Psoas muscle (tissue), 8 donors: ENCODE results near the gene OSBP. TPM values are rescaled to one million over a fixed set of nuclear protein-coding genes. Genes with fewer than 3 reads are reported as not detected.

Source experiments
- ATAC-seq, 4 donors: fragments of 200-7000 bp; cut with Tn5 transposase; one replicate each; pipeline ENCODE4 v1.9.1; 2020; ENCODE audit warnings: moderate library complexity in 3 of 4, mild to moderate bottlenecking in 2 of 4
- DNase-seq, 2 donors: peaks; one replicate each; pipeline ENCODE4 v3.0.0-alpha.2; 2020
- H3K27ac ChIP-seq: fragments of 200-600 bp; one replicate; pipeline ENCODE4 v1.8.0; 2022
- H3K27me3 ChIP-seq, 3 donors: fragments of 200-600 bp in 1 of 3; one replicate each; pipeline versions ENCODE4 v1.6.1 to v1.8.0; 2013 to 2022; ENCODE audit warnings: low read length in 2 of 3, mild to moderate bottlenecking in 2 of 3, moderate library complexity in 1 of 3; ENCODE audit not compliant: insufficient read depth in 3 of 3
- H3K36me3 ChIP-seq, 2 donors: fragments of 200-600 bp in 1 of 2; one replicate each; pipeline versions ENCODE4 v1.6.1 to v1.8.0; 2013 to 2022; ENCODE audit warnings: low read depth in 1 of 2, mild to moderate bottlenecking in 1 of 2, moderate library complexity in 1 of 2; ENCODE audit not compliant: insufficient read depth in 1 of 2
- H3K4me1 ChIP-seq: fragments of 200-600 bp; one replicate; pipeline ENCODE4 v1.8.0; 2022
- H3K4me3 ChIP-seq: fragments of 200-600 bp; one replicate; pipeline ENCODE4 v1.8.0; 2022; ENCODE audit warnings: mild to moderate bottlenecking
- H3K9me3 ChIP-seq: fragments of 200-600 bp; one replicate; pipeline ENCODE4 v1.8.0; 2022
- WGBS, 3 donors: extraction: QIAGEN DNeasy Blood & Tissue Kit; methylation state at CpG; one replicate each; pipeline versions ENCODE4 v1.1.6 to v1.1.7; 2013; 5-methylcytosine and 5-hydroxymethylcytosine counted together
- intact Hi-C, 2 donors: fragments of 100-400 bp; cut with DNase I; formaldehyde crosslinking; loops; one replicate each; pipeline versions ENCODE4 v1.11.0 to v1.14.2; 2022
- polyA plus RNA-seq, 3 donors: library from polyadenylated mRNA; stranded (reverse); fragments of 200-250 nt; gene quantifications; one replicate each; pipeline ENCODE4 v1.2.3, GENCODE V29; 2013
- total RNA-seq, 4 donors: library from RNA; stranded (reverse); fragmentation: NEBNext Ultra II Directional in 2 of 4; extraction: Animal tissue kit (Norgen Biotek cat#: 25700) in 2 of 4; gene quantifications; one replicate each; pipeline versions ENCODE4 v1.2.1 to v1.2.4, GENCODE V29; 2021 to 2023
- TF ChIP-seq, protein P1 (sequence below): fragments of 200-600 bp; IDR thresholded peaks from one replicate; pipeline ENCODE4 v1.8.0; 2022; ENCODE audit warnings: antibody characterized with exemption
- donor health status: healthy with polysubstance abuse.
- donor health status: DM: no; HTN: no; CAD: no; lungs with moderate emphysema.
- donor health status: Bipolar disorder and iron deficiency.
- donor health status: healthy.
- donor health status: DM: yes; HTN: yes; CAD: no.
- donor health status: DM: no; HTN: no; CAD: no.
- donor health status: DM: no; HTN: no; CAD: no.
- donor health status: DM: yes; HTN: yes; CAD: no.

Gene OSBP
- total and polyA plus RNA-seq, 7 donors: 12.9 to 51.2 (median 43.3) TPM

DNA sequence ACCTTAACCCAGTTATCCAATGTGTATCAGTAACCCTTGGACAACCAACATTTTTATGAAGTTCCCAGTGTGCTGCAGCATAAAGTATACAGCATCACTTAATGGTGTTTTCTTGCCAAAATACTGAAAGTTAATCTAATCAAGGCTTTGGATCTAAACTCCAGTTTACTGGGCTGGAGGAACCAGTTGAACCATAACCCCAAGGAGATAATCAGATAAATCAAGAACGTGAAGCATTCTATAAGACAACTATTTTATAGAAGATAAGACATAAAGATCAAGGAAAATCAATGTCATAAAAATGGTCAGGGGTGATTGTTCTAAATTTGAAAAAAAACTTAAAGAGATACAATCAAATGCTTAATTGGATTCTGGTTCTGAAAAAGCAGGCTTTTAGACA lies 2.3 kb upstream of the OSBP start:
- TF ChIP-seq, protein P1, sequence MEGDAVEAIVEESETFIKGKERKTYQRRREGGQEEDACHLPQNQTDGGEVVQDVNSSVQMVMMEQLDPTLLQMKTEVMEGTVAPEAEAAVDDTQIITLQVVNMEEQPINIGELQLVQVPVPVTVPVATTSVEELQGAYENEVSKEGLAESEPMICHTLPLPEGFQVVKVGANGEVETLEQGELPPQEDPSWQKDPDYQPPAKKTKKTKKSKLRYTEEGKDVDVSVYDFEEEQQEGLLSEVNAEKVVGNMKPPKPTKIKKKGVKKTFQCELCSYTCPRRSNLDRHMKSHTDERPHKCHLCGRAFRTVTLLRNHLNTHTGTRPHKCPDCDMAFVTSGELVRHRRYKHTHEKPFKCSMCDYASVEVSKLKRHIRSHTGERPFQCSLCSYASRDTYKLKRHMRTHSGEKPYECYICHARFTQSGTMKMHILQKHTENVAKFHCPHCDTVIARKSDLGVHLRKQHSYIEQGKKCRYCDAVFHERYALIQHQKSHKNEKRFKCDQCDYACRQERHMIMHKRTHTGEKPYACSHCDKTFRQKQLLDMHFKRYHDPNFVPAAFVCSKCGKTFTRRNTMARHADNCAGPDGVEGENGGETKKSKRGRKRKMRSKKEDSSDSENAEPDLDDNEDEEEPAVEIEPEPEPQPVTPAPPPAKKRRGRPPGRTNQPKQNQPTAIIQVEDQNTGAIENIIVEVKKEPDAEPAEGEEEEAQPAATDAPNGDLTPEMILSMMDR: no peak
- H3K27me3 ChIP-seq: no peaks in the 10 kb centered on the region
- H3K4me1 ChIP-seq: peaks cover 16% of the 10 kb centered on the region
- intact Hi-C loops: loop anchor here in 1 of 2 donors (5.0 kb wide), 1 partner anchor 49 kb away; the partner anchor contains the start of gene PATL1
- WGBS, 3 donors: 82 to 86% (median 83%) methylated on average over 1 of the region's 1 CpG
- DNase-seq: no peak
- H3K36me3 ChIP-seq: no peaks in the 10 kb centered on the region
- H3K27ac ChIP-seq: no peak overlapping the region
- H3K9me3 ChIP-seq: no peaks in the 10 kb centered on the region
- H3K4me3 ChIP-seq: no peak overlapping the region
- ATAC-seq: no peak

DNA sequence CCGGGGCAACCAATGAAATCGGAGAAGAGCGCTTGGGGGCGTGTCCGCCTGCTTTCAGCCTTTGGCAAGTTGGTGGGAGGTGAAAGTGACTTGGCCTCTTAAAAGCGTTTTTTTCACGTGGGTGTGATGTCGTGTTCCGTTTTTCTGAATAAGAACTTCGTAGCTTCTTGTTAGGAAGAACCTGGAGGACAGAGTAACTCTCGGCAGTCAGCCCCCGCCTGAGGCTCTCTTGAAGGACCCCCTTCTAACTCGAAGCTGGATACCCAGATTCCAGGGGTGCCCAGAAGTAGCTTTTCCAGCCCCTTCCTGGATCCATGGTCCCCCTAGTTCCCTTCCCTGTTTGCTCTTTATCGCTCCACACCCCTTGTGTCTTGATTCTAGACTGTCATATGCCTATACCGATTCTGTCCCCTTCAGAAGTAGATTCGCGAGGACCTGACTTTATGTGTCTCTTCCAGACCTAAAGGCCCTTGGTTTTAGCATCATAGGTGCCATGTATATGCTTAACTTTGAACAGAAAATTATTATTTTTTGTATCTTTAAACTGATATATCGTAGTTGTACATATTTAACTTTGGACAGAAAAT lies 915 bp upstream of the OSBP start:
- no peaks in the 10 kb centered on the region for H3K36me3 ChIP-seq
- 10 to 12% (median 11%) methylated on average over 18 of the region's 18 CpGs for WGBS, 3 donors
- H3K4me3 ChIP-seq: peak overlapping the region; percentile 72
- H3K27me3 ChIP-seq: no peaks in the 10 kb centered on the region
- TF ChIP-seq, protein P1: no peak
- H3K4me1 ChIP-seq: peaks cover 28% of the 10 kb centered on the region
- no peaks in the 10 kb centered on the region for H3K9me3 ChIP-seq
- ATAC-seq (no peak), DNase-seq (peak in 1 of 2 donors; percentile 98)
- H3K27ac ChIP-seq: peak overlapping the region; percentile 98
- intact Hi-C loops: loop anchor here in 1 of 2 donors (5.0 kb wide), 1 partner anchor 51 kb away; the partner anchor contains the start of gene PATL1

DNA sequence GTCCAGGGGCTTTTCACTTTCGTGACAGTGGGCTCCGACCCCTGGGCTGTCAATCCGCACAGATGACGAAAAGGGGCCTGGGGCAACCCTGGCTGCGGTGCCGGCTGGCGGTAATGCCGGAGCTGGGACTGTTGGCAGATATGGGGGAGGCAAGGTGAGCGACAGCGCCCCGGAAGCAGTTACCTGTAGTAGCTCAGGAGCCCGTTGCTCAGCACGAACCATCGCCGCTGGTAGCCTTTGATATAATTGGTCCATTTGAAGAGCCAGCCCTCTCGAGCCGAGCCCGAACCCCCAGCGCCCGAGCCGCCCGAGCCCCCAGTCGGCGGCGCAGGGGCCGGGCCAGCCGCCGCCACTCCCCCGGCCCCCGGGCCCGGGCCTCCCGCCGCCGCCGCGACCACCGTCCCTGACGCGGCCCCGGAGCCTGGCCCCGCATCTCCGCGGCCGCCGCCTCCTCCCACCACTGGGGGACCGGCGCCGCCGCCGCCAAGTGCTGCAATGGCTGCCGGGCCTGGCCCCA lies 396 bp downstream of the OSBP start:
- Histone ChIP-seq H3K9me3 (no peaks in the 10 kb centered on the region), H3K27ac (peak overlapping the region; percentile 98), H3K36me3 (peaks cover 0 to 4% of the 10 kb centered on the region in 2 donors), H3K4me1 (peaks cover 40% of the 10 kb centered on the region), H3K4me3 (peak overlapping the region; percentile 92), H3K27me3 (no peaks in the 10 kb centered on the region)
- ATAC-seq (no peak), DNase-seq (peak; percentile 29 to 76)
- WGBS, 3 donors: 0 to 1% (median 0%) methylated on average over 42 to 51 of the region's 51 CpGs
- intact Hi-C loops: loop anchor here in 1 of 2 donors (5.0 kb wide), 1 partner anchor 52 kb away; the partner anchor contains the start of gene PATL1
- TF ChIP-seq, protein P1: no peak

DNA sequence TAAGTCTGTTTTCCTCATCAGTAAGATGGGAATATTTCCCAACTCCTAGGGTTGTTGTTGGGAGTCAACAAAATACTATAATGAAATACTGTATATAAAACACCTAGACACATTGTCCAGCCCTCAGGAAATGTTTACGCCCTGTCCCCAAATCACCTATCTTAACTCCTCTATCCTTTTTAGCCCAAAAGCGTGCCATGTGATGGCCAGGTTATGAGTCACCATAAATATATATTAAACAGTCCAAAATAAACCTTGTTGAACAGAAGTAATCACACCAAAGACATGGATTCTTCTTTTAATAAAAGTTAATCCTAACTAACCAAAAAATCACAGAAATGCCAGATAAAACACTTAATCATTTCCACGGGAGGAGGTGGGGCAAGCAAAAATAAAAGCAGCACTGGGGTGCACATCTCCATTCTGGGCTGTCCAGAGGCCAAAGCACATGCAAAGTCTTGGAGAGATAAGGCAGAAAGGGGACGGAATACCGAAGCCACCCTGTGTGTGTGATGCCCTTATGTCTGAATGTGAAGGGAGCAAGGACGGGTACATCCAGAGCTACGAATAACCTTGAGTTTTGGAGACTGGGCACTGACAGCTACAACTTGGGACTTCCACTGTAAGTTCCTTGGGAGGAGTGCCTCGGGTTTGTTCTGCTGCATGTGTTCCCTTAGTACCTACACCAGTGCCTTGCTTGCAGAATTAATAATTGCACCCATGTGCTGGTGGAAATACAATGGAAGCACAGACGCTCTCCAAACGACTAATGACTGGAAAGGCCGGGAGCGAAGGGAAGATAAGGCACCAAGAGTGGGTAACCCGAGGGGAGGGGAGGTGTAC lies 1.1 kb downstream of the OSBP start:
- TF ChIP-seq, protein P1: no peak
- Histone ChIP-seq H3K4me1 (peaks cover 46% of the 10 kb centered on the region), H3K27ac (peak overlapping the region; percentile 98), H3K36me3 (peaks cover 0 to 11% of the 10 kb centered on the region in 2 donors), H3K4me3 (peak overlapping the region; percentile 92), H3K27me3 (no peaks in the 10 kb centered on the region), H3K9me3 (no peaks in the 10 kb centered on the region)
- intact Hi-C loops: loop anchor here (5.0 kb wide), 2 partner anchors 52 to 53 kb away; partner anchors contain the start of gene PATL1 (in 1 of the 2)
- no peak for ATAC-seq
- DNase-seq: no peak
- WGBS, 3 donors: 5 to 11% (median 6%) methylated on average over 12 to 13 of the region's 13 CpGs
